GM20431 (cell line): ENCODE data around the gene PTER.

Source experiments
- in situ Hi-C: fragments of 300-500 bp; cut with MseI, MboI; formaldehyde crosslinking; loops from one replicate; pipeline ENCODE4 v1.15.0; 2020; ENCODE audit warnings: low sequenced_read_pairs; ENCODE audit not compliant: unreplicated experiment

The PTER gene

GRCh38 chr10:16527452-16527851, 90.6 kb downstream of the PTER start:
- in situ Hi-C loops, result no loop called here

DNA sequence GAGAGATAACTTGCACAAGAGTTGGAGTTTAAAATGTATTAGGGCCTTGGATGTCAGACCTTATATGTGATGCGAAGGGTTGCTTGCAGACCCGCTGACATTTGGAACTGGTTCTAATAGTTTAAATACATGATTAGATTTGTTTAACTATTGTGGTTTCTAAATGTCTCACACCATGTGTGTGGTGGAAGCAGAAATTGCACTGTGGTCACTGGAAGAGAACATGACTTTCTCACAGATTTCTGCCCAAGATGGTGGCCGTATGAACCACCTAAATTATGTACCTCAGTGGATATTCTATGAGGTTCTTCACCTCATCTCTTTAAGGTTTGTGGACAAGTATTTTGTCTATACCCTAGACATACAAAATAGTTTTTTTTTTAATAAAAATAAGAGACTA, 93.0 kb downstream of the PTER start:
- in situ Hi-C loops, result no loop called here

DNA sequence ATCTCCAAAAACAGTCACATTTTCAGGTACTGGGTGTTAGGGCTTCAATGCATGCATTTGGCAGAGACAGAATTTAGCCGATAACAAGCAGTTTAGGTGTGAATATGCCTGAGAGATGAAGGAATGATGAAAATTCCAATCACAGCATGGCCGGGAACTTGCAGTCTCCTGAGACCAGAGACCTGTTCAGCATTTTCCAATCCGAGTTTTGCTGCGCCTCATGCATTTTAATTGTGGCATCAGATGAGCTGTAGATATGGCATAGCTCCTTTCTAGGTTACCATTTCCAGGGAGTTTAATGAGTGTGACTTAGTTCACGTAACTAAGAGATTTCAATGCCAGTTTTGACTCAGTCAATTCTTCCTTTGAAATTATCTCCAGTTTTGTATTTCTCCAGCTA, 99.3 kb downstream of the PTER start:
- in situ Hi-C loops, result no loop called here

- in situ Hi-C loops, result no loop called here
Observed at GRCh38 chr10:16544099-16544498, 107.3 kb downstream of the PTER start.

- in situ Hi-C loops, result no loop called here
Observed at GRCh38 chr10:16544591-16544990, 107.8 kb downstream of the PTER start.

DNA sequence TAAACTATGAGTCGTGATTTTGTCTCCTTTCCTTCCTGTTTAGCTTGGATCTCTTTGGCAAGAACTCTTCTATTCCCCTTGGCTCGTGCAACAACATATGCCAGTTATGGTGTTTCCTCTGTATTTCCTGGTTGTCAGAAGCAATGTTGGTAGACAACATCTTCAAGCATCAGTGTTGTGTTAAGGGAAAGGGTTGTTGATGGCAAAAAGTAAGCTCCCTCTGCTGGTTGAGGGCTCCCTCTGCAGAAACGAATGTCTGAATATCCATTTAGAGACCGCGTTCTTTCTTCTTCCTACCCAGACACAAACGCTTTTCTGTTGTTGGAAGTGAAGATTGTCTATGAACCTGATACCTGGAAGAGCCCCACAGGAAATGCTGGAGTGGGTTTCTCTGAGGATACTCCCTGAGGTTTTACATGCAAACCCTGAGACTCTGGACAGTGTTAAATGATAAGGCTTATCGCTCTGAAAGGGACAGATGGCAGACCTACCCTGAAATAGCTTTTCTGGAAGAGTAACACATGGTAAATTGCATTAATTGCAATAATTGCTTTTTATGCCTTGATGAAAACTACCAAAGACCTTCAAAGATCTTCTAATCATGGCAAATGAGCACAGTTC, 108.4 kb downstream of the PTER start:
- in situ Hi-C loops, result no loop called here

- in situ Hi-C loops, result no loop called here
Observed at GRCh38 chr10:16547973-16548372, 111.2 kb downstream of the PTER start.

DNA sequence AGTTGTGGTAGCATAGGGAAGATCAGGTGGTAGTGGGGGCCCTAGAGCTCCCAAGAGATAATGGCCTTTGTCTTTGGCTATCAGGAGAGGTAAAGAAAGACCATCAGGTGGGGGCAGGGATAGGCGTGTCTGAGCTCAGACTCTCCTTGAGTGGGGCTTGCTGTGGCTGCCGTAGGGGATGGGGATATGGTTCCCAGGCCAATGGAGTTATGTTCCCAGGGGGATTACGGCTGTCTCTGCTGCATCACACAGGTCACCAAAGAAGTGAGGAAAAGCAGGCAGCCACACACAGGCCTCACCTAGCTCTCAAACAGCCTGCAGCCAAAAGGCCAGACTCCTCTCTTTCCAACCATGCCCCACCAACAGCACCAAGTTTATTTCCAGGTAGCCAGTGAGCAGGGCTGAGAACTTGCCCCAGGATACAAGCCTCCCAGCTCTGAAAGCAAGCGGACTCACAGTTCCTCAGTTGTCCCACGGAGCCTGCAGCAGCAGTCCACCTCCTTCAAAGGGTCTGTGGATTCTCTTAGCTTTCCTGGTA, 122.5 kb downstream of the PTER start:
- in situ Hi-C loops, result no loop called here

GRCh38 chr10:16562891-16563290, 126.1 kb downstream of the PTER start:
- in situ Hi-C loops, result no loop called here
